ENCODE results near the gene PLCB1. TPM values are rescaled to one million over a fixed set of nuclear protein-coding genes. Genes with fewer than 3 reads are reported as not detected.
A peak's percentile ranks its signal among the peaks of the same experiment; 100 is the strongest.
"Not testable (repeated sequence)": the region's sequence is repeated elsewhere in the genome, so short reads cannot be mapped to it uniquely, and the experiment has no call there.

PLCB1 gene
- total and polyA plus RNA-seq, 7 experiments from 2014 or later = 0.56 to 17.6 (median 2.3) TPM

DNA sequence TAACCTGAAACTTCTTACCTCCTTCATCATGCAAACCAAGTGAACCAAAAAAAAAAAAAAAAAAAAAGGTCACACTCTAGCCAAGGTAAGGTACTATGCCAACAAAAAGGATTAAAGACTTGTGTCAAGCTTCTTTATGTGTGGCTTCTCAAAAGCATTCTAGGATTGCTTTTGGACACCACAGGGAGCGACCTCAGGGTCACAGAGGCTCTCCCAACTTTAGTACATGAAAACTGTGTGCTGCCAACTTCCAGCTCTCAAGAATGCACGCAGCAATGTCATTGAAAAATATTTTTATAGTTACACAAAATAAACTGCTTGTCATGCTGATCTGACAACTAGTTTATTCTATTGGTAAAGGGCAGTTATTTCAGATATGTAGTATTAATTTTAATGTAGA lies 243.8 kb downstream of the PLCB1 start:
- Mint-ChIP-seq H3K4me3 (no peak overlapping the region), H3K4me1 (peaks cover 0 to 4% (median 0%) of the 10 kb centered on the region in 7 donors), H3K27me3 (peaks cover 0 to 3% (median 0%) of the 10 kb centered on the region in 5 donors), H3K27ac (no peak overlapping the region), H3K9me3 (peaks cover 0 to 3% (median 0%) of the 10 kb centered on the region in 11 donors), H3K36me3 (peaks cover 0 to 3% (median 0%) of the 10 kb centered on the region in 5 donors)
- ChIA-PET CTCF (no interaction called here), POLR2A (no interaction called here)
- no peak overlapping the region for H3K27ac ChIP-seq (ENCODE audit: low read depth, low read length)
- no peaks in the 10 kb centered on the region for H3K27me3 ChIP-seq (ENCODE audit: control insufficient read depth in 2 of 2, insufficient read depth in 2 of 2, low read length in 2 of 2)
- no peak overlapping the region for H3K4me3 ChIP-seq (ENCODE audit: low read length)
- DNase-seq = no peak
- H3K9me3 ChIP-seq (ENCODE audit: control insufficient read depth in 2 of 3, low read length in 3 of 3) = no peaks in the 10 kb centered on the region
- no peaks in the 10 kb centered on the region for H3K4me1 ChIP-seq (ENCODE audit: control insufficient read depth in 2 of 2, insufficient read depth in 2 of 2, low read length in 2 of 2)
- intact Hi-C loops (cut with micrococcal nuclease) = no loop called here
- ATAC-seq = no peak
- H3K36me3 ChIP-seq (ENCODE audit: control insufficient read depth in 2 of 3, insufficient read depth in 3 of 3, low read length in 3 of 3) = no peaks in the 10 kb centered on the region

DNA sequence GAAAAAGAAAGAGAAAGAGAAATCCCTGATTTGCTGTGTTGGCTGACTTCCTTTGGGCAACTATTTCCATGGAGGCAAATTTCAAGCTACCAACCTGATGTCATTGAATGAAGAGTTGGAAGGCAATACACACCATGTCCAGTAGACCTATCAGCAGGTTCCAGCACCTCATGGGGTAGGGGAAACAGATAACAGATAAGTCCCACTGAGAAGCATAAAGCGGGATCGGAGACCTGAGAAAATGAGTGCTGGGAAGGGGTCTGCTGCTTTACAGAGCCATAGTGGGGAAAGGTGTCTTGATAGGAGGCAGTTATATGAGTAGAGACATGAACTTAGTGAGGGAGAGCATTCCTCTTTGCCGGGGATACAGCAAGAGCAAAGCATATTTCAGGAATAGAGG lies 244.9 kb downstream of the PLCB1 start:
- no peak overlapping the region for H3K4me3 ChIP-seq (ENCODE audit: low read length)
- no peak overlapping the region for H3K27ac Mint-ChIP-seq
- H3K4me1 ChIP-seq (ENCODE audit: control insufficient read depth in 2 of 2, insufficient read depth in 2 of 2, low read length in 2 of 2) = no peaks in the 10 kb centered on the region
- H3K36me3 ChIP-seq (ENCODE audit: control insufficient read depth in 2 of 3, insufficient read depth in 3 of 3, low read length in 3 of 3) = no peaks in the 10 kb centered on the region
- DNase-seq (no peak), ATAC-seq (no peak)
- H3K36me3 Mint-ChIP-seq = no peaks in the 10 kb centered on the region
- H3K27me3 Mint-ChIP-seq = no peaks in the 10 kb centered on the region
- H3K4me1 Mint-ChIP-seq = peaks cover 0 to 4% (median 0%) of the 10 kb centered on the region in 7 donors
- H3K27me3 ChIP-seq (ENCODE audit: control insufficient read depth in 2 of 2, insufficient read depth in 2 of 2, low read length in 2 of 2) = no peaks in the 10 kb centered on the region
- no peak overlapping the region for H3K4me3 Mint-ChIP-seq
- POLR2A ChIA-PET = no interaction called here
- CTCF ChIA-PET = no interaction called here
- H3K27ac ChIP-seq (ENCODE audit: low read depth, low read length) = no peak overlapping the region
- peaks cover 0 to 3% (median 0%) of the 10 kb centered on the region in 11 donors for H3K9me3 Mint-ChIP-seq
- intact Hi-C loops (cut with micrococcal nuclease) = no loop called here
- no peaks in the 10 kb centered on the region for H3K9me3 ChIP-seq (ENCODE audit: control insufficient read depth in 2 of 3, low read length in 3 of 3)

DNA sequence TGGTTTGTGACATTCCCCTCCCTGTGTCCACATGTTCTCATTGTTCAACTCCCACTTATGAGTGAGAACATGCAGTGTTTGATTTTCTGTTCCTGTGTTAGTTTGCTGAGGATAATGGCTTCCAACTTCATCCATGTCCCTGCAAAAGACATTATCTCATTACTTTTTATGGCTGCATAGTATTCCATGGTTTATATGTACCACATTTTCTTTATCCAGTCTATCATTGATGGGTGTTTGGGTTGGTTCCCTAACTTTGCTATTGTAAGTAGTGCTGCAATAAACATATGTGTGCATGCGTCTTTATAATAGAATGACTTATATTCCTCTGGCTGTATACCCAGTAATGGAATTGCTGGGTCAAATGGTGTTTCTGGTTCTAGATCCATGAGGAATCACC lies 247.1 kb downstream of the PLCB1 start:
- ATAC-seq; intact Hi-C loops (cut with micrococcal nuclease); H3K36me3 Mint-ChIP-seq; H3K9me3 Mint-ChIP-seq; CTCF ChIA-PET; H3K4me1 Mint-ChIP-seq; H3K27ac Mint-ChIP-seq; H3K36me3 ChIP-seq (ENCODE audit: control insufficient read depth in 2 of 3, insufficient read depth in 3 of 3, low read length in 3 of 3); POLR2A ChIA-PET; H3K27me3 ChIP-seq (ENCODE audit: control insufficient read depth in 2 of 2, insufficient read depth in 2 of 2, low read length in 2 of 2); H3K27me3 Mint-ChIP-seq; H3K4me3 Mint-ChIP-seq; DNase-seq; H3K27ac ChIP-seq (ENCODE audit: low read depth, low read length); H3K4me3 ChIP-seq (ENCODE audit: low read length); H3K9me3 ChIP-seq (ENCODE audit: control insufficient read depth in 2 of 3, low read length in 3 of 3); H3K4me1 ChIP-seq (ENCODE audit: control insufficient read depth in 2 of 2, insufficient read depth in 2 of 2, low read length in 2 of 2): not testable (repeated sequence)

DNA sequence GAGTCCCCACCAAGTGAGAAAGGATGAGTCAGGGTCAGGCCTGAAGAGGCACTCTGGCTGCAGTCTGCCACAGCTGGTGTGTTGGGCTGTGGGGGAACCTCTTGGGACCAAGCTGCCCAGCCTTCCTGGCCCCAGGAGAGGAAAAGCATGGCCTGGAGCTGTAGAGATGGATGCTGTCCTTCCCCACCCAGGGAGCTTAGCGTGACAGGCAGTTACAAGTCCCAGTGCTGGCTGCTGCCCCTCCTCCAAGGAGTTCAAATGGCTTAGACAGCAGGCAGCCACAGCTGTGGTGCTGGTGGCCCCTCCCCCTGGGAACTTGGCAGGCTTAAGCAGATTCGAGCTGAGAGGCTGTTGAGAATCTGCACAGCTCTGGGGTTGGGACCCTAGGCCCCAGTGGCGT lies 253.2 kb downstream of the PLCB1 start:
- no peak overlapping the region for H3K27ac Mint-ChIP-seq

DNA sequence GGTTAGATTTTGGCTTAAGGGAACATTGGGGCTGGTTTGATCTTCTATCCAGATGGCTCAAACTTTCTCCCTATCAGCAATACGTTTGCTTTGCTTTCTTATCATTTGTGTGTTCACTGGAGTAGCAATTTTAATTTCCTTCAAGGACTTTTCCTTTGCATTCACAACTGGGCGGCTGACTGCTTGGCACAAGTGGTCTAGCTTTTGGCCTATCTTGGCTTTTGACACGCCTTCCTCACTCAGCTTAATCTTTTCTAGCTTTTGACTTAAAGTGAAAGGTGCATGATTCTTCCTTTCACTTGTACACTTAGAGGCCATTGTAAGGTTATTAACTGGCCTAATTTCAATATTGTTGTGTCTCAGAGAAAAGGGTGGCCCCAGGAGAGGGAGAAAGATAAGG lies 254.9 kb downstream of the PLCB1 start:
- Histone ChIP-seq H3K36me3 (ENCODE audit: control insufficient read depth in 2 of 3, insufficient read depth in 3 of 3, low read length in 3 of 3) (no peaks in the 10 kb centered on the region), H3K27me3 (ENCODE audit: control insufficient read depth in 2 of 2, insufficient read depth in 2 of 2, low read length in 2 of 2) (no peaks in the 10 kb centered on the region), H3K9me3 (ENCODE audit: control insufficient read depth in 2 of 3, low read length in 3 of 3) (no peaks in the 10 kb centered on the region), H3K4me3 (ENCODE audit: low read length) (no peak overlapping the region), H3K4me1 (ENCODE audit: control insufficient read depth in 2 of 2, insufficient read depth in 2 of 2, low read length in 2 of 2) (no peaks in the 10 kb centered on the region), H3K27ac (ENCODE audit: low read depth, low read length) (no peak overlapping the region)
- intact Hi-C loops (cut with micrococcal nuclease) = no loop called here
- H3K9me3 Mint-ChIP-seq = peaks cover 0 to 3% (median 0%) of the 10 kb centered on the region in 11 donors
- ATAC-seq = no peak
- POLR2A ChIA-PET = no interaction called here
- H3K4me3 Mint-ChIP-seq = no peak overlapping the region
- H3K4me1 Mint-ChIP-seq = peaks cover 0 to 6% (median 0%) of the 10 kb centered on the region in 7 donors
- peaks cover 0 to 17% (median 0%) of the 10 kb centered on the region in 5 donors for H3K27me3 Mint-ChIP-seq
- H3K36me3 Mint-ChIP-seq = no peaks in the 10 kb centered on the region
- no peak for DNase-seq
- peak overlapping the region in 1 of 9 donors; percentile 13 for H3K27ac Mint-ChIP-seq
- CTCF ChIA-PET = interaction anchor here (0.7 to 3.4 kb wide), 2 partner anchors 15 to 343 kb away, joined by 3 to 18 read pairs; no protein-coding TSS in a partner anchor

More for the DNA sequence above, 253.2 kb downstream of the PLCB1 start:
- intact Hi-C loops (cut with micrococcal nuclease) = no loop called here
- no peak for DNase-seq
- Mint-ChIP-seq H3K27me3 (peaks cover 0 to 17% (median 0%) of the 10 kb centered on the region in 5 donors), H3K36me3 (no peaks in the 10 kb centered on the region), H3K4me1 (peaks cover 0 to 6% (median 0%) of the 10 kb centered on the region in 7 donors), H3K4me3 (no peak overlapping the region), H3K9me3 (peaks cover 0 to 6% (median 0%) of the 10 kb centered on the region in 11 donors)
- Histone ChIP-seq H3K4me1 (ENCODE audit: control insufficient read depth in 2 of 2, insufficient read depth in 2 of 2, low read length in 2 of 2) (no peaks in the 10 kb centered on the region), H3K4me3 (ENCODE audit: low read length) (no peak overlapping the region), H3K27me3 (ENCODE audit: control insufficient read depth in 2 of 2, insufficient read depth in 2 of 2, low read length in 2 of 2) (no peaks in the 10 kb centered on the region), H3K9me3 (ENCODE audit: control insufficient read depth in 2 of 3, low read length in 3 of 3) (no peaks in the 10 kb centered on the region), H3K27ac (ENCODE audit: low read depth, low read length) (no peak overlapping the region), H3K36me3 (ENCODE audit: control insufficient read depth in 2 of 3, insufficient read depth in 3 of 3, low read length in 3 of 3) (no peaks in the 10 kb centered on the region)
- ChIA-PET CTCF (no interaction called here), POLR2A (no interaction called here)
- no peak for ATAC-seq

DNA sequence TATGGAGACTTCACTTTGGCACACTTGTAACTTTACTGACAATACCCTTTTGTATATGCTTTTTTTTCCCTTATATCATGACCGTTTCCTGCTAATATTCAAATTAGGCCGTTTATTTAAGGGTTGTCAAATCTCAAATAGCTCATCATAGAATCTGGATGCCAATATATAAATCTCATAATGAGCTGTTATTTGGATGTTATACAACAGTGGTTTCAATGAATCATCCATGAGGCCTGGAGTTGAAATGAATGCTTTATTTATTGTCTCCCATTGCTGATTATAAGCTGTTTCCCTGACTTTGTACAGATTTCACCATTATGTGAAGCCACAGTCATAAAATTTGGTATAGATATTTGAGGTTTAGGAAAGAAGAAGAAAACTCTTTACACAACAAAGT lies 256.1 kb downstream of the PLCB1 start:
- no peaks in the 10 kb centered on the region for H3K36me3 Mint-ChIP-seq
- Histone ChIP-seq H3K36me3 (ENCODE audit: control insufficient read depth in 2 of 3, insufficient read depth in 3 of 3, low read length in 3 of 3) (no peaks in the 10 kb centered on the region), H3K9me3 (ENCODE audit: control insufficient read depth in 2 of 3, low read length in 3 of 3) (no peaks in the 10 kb centered on the region), H3K4me1 (ENCODE audit: control insufficient read depth in 2 of 2, insufficient read depth in 2 of 2, low read length in 2 of 2) (no peaks in the 10 kb centered on the region), H3K27me3 (ENCODE audit: control insufficient read depth in 2 of 2, insufficient read depth in 2 of 2, low read length in 2 of 2) (no peaks in the 10 kb centered on the region), H3K27ac (ENCODE audit: low read depth, low read length) (no peak overlapping the region), H3K4me3 (ENCODE audit: low read length) (no peak overlapping the region)
- POLR2A ChIA-PET = interaction anchor here (0.6 kb wide), 1 partner anchor 178 kb away, joined by 3 read pairs; no protein-coding TSS in a partner anchor
- ATAC-seq (no peak), DNase-seq (no peak)
- H3K4me1 Mint-ChIP-seq = peaks cover 0 to 6% (median 0%) of the 10 kb centered on the region in 7 donors
- intact Hi-C loops (cut with micrococcal nuclease) = no loop called here
- H3K27me3 Mint-ChIP-seq = peaks cover 0 to 17% (median 0%) of the 10 kb centered on the region in 5 donors
- peaks cover 0 to 3% (median 0%) of the 10 kb centered on the region in 11 donors for H3K9me3 Mint-ChIP-seq
- CTCF ChIA-PET = interaction anchor here (0.7 to 3.4 kb wide), 4 partner anchors 156 to 355 kb away, joined by 3 to 18 read pairs (median 3); no protein-coding TSS in a partner anchor
- H3K4me3 Mint-ChIP-seq = no peak overlapping the region
- no peak overlapping the region for H3K27ac Mint-ChIP-seq

DNA sequence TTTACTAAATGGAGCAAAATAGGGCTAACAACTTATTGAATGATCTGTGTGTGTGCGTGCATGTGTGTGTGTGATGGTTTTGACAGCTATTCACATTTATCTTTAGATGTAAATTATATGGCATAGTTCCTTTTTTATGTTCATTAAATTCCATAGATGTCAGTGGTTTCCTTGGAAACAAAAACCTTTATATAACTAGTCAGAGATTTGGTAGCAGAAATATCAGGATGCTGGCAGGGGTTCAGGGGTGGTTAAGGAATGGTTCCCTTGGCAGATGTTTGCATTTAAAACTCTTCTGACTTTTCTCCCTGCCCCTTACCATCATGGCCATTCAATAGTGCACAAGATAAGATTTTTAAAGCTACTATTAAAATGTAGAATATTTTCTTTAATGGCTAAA lies 256.6 kb downstream of the PLCB1 start:
- DNase-seq = no peak
- POLR2A ChIA-PET = no interaction called here
- H3K4me1 Mint-ChIP-seq = peaks cover 0 to 6% (median 0%) of the 10 kb centered on the region in 7 donors

More for the DNA sequence above, 256.6 kb downstream of the PLCB1 start:
- Mint-ChIP-seq H3K9me3 (peaks cover 0 to 3% (median 0%) of the 10 kb centered on the region in 11 donors), H3K36me3 (no peaks in the 10 kb centered on the region), H3K4me3 (no peak overlapping the region), H3K27ac (no peak overlapping the region), H3K27me3 (peaks cover 0 to 17% (median 0%) of the 10 kb centered on the region in 5 donors)
- Histone ChIP-seq H3K36me3 (ENCODE audit: control insufficient read depth in 2 of 3, insufficient read depth in 3 of 3, low read length in 3 of 3) (no peaks in the 10 kb centered on the region), H3K4me3 (ENCODE audit: low read length) (no peak overlapping the region), H3K27ac (ENCODE audit: low read depth, low read length) (no peak overlapping the region), H3K4me1 (ENCODE audit: control insufficient read depth in 2 of 2, insufficient read depth in 2 of 2, low read length in 2 of 2) (no peaks in the 10 kb centered on the region), H3K27me3 (ENCODE audit: control insufficient read depth in 2 of 2, insufficient read depth in 2 of 2, low read length in 2 of 2) (no peaks in the 10 kb centered on the region), H3K9me3 (ENCODE audit: control insufficient read depth in 2 of 3, low read length in 3 of 3) (no peaks in the 10 kb centered on the region)
- no peak for ATAC-seq
- intact Hi-C loops (cut with micrococcal nuclease) = loop anchor here (1.0 kb wide), 2 partner anchors 256 to 345 kb away; partner anchors contain the start of gene PLCB1 (in 2 of the 2)
- CTCF ChIA-PET = interaction anchor here (0.7 to 3.4 kb wide), 5 partner anchors 29 to 355 kb away, joined by 3 to 18 read pairs (median 3); no protein-coding TSS in a partner anchor
